ENCODE measurements around the gene NCAPG2.

NCAPG2 gene

GRCh38 chr7:158623241-158623640, 81.4 kb downstream of the NCAPG2 start:
- no peak for TF ChIP-seq CTCF (IDR thresholded peaks at IDR 0.05; ENCODE audit: low read depth, low read length)
- DNase-seq (ENCODE audit: extremely low read depth, low read depth) = no peak

GRCh38 chr7:158620839-158621441, 83.7 kb downstream of the NCAPG2 start:
- TF ChIP-seq CTCF (IDR thresholded peaks at IDR 0.05; ENCODE audit: low read depth, low read length) = no peak
- no peak for DNase-seq (ENCODE audit: extremely low read depth, low read depth)

GRCh38 chr7:158620418-158620817, 84.2 kb downstream of the NCAPG2 start:
- DNase-seq (ENCODE audit: extremely low read depth, low read depth) = no peak

GRCh38 chr7:158618745-158619140, 85.9 kb downstream of the NCAPG2 start:
- TF ChIP-seq CTCF (IDR thresholded peaks at IDR 0.05; ENCODE audit: low read depth, low read length) = no peak
- no peak for DNase-seq (ENCODE audit: extremely low read depth, low read depth)

More at GRCh38 chr7:158620418-158620817, 84.2 kb downstream of the NCAPG2 start:
- TF ChIP-seq CTCF (IDR thresholded peaks at IDR 0.05; ENCODE audit: low read depth, low read length) = no peak

- no peak for DNase-seq (ENCODE audit: extremely low read depth, low read depth)
- TF ChIP-seq CTCF (IDR thresholded peaks at IDR 0.05; ENCODE audit: low read depth, low read length) = no peak
Measured at GRCh38 chr7:158617737-158618128, 86.9 kb downstream of the NCAPG2 start.

GRCh38 chr7:158616050-158616449, 88.6 kb downstream of the NCAPG2 start:
- TF ChIP-seq CTCF (IDR thresholded peaks at IDR 0.05; ENCODE audit: low read depth, low read length) = no peak
- no peak for DNase-seq (ENCODE audit: extremely low read depth, low read depth)

- DNase-seq (ENCODE audit: extremely low read depth, low read depth) = peak; percentile 11
- TF ChIP-seq CTCF (IDR thresholded peaks at IDR 0.05; ENCODE audit: low read depth, low read length) = no peak
Measured at GRCh38 chr7:158614700-158615099, 89.9 kb downstream of the NCAPG2 start.
